Hepatic stellate cell (primary cell): ENCODE data around the gene GASK1A.
"Not testable (repeated sequence)": the region's sequence is repeated elsewhere in the genome, so short reads cannot be mapped to it uniquely, and the experiment has no call there.

Experiments used
- DNase-seq: peaks from one replicate; pipeline ENCODE4 v3.0.0; 2011; ENCODE audit warnings: low spot score

Gene GASK1A

GRCh38 chr3:43062040-43062563, 83.0 kb downstream of the GASK1A start:
- DNase-seq: no peak

GRCh38 chr3:43062564-43063040, 83.5 kb downstream of the GASK1A start:
- no peak for DNase-seq

- no peak for DNase-seq
These were observed 84.0 kb downstream of the GASK1A start for GRCh38 chr3:43063114-43063513.

- not testable (repeated sequence) for DNase-seq
These were observed 91.6 kb downstream of the GASK1A start for GRCh38 chr3:43070670-43071069.

GRCh38 chr3:43071313-43071893, 92.3 kb downstream of the GASK1A start:
- no peak for DNase-seq

GRCh38 chr3:43072361-43072760, 93.2 kb downstream of the GASK1A start:
- no peak for DNase-seq

- no peak for DNase-seq
These were observed 94.2 kb downstream of the GASK1A start for GRCh38 chr3:43073116-43073835.

- no peak for DNase-seq
These were observed 94.7 kb downstream of the GASK1A start for GRCh38 chr3:43073836-43074220.

GRCh38 chr3:43074482-43074881, 95.4 kb downstream of the GASK1A start:
- DNase-seq: no peak

- DNase-seq: no peak
These were observed 96.0 kb downstream of the GASK1A start for GRCh38 chr3:43074901-43075689.

GRCh38 chr3:43075904-43076661, 97.0 kb downstream of the GASK1A start:
- DNase-seq: no peak

GRCh38 chr3:43076857-43077256, 97.7 kb downstream of the GASK1A start:
- DNase-seq: no peak

- no peak for DNase-seq
These were observed 98.2 kb downstream of the GASK1A start for GRCh38 chr3:43077261-43077660.

GRCh38 chr3:43077707-43078106, 98.6 kb downstream of the GASK1A start:
- no peak for DNase-seq

- DNase-seq: no peak
These were observed 100.6 kb downstream of the GASK1A start for GRCh38 chr3:43079536-43080332.

GRCh38 chr3:43080726-43081568, 101.8 kb downstream of the GASK1A start:
- DNase-seq: no peak

- no peak for DNase-seq
These were observed 102.7 kb downstream of the GASK1A start for GRCh38 chr3:43081796-43082195.

- no peak for DNase-seq
These were observed 103.3 kb downstream of the GASK1A start for GRCh38 chr3:43082457-43082856.

- DNase-seq: no peak
These were observed 107.5 kb downstream of the GASK1A start for GRCh38 chr3:43086460-43087165.
